Mesenchymal stem cell (in vitro differentiated cells and primary cell): ENCODE data around the gene MYCBPAP.
"Not testable (repeated sequence)": the region's sequence is repeated elsewhere in the genome, so short reads cannot be mapped to it uniquely, and the experiment has no call there.

Source experiments
- DNase-seq: peaks from one replicate; pipeline ENCODE4 v3.0.0-alpha.2; 2013
- H2AFZ ChIP-seq: one replicate; pipeline ENCODE4 v1.6.1; 2013; ENCODE audit warnings: low read depth, mild to moderate bottlenecking, control low read depth, inconsistent platforms, low read length, moderate library complexity
- H2AK5ac ChIP-seq: 2 replicates; pipeline ENCODE4 v1.6.1; 2013; ENCODE audit warnings: low read length, moderate library complexity, mild to moderate bottlenecking, inconsistent platforms; ENCODE audit not compliant: severe bottlenecking
- H2BK120ac ChIP-seq: one replicate; pipeline ENCODE4 v1.6.1; 2013; ENCODE audit warnings: low read depth, mild to moderate bottlenecking, inconsistent platforms, low read length, moderate library complexity
- H2BK12ac ChIP-seq, 2 experiments: one replicate each; pipeline ENCODE4 v1.6.1; 2013; ENCODE audit warnings: inconsistent platforms in 2 of 2, low read length in 2 of 2, mild to moderate bottlenecking in 2 of 2, moderate library complexity in 2 of 2, control low read depth in 1 of 2
- H2BK15ac ChIP-seq: one replicate; pipeline ENCODE4 v1.6.1; 2013; ENCODE audit warnings: mild to moderate bottlenecking, low read depth, inconsistent platforms; ENCODE audit not compliant: poor library complexity, severe bottlenecking
- H2BK5ac ChIP-seq: 2 replicates; pipeline ENCODE4 v1.6.1; 2013; ENCODE audit warnings: low read depth, mild to moderate bottlenecking, low read length, control low read depth, inconsistent platforms; ENCODE audit not compliant: poor library complexity, severe bottlenecking
- H3K14ac ChIP-seq, 2 experiments: one replicate each; pipeline ENCODE4 v1.6.1; 2013; ENCODE audit warnings: inconsistent platforms in 2 of 2, low read length in 2 of 2, control low read depth in 1 of 2, mild to moderate bottlenecking in 1 of 2, moderate library complexity in 1 of 2
- H3K18ac ChIP-seq, 2 experiments: one replicate each; pipeline ENCODE4 v1.6.1; 2013; ENCODE audit warnings: inconsistent platforms in 2 of 2, low read length in 2 of 2, control low read depth in 1 of 2, low read depth in 1 of 2, mild to moderate bottlenecking in 1 of 2
- H3K23ac ChIP-seq, 2 experiments: one replicate each; pipeline ENCODE4 v1.6.1; 2013; ENCODE audit warnings: inconsistent platforms in 2 of 2, low read length in 2 of 2, mild to moderate bottlenecking in 2 of 2, moderate library complexity in 2 of 2, control low read depth in 1 of 2
- H3K27ac ChIP-seq: 2 replicates; pipeline ENCODE4 v1.5.1; 2013; ENCODE audit warnings: mild to moderate bottlenecking, moderate library complexity, low read length, control low read depth, inconsistent platforms; ENCODE audit not compliant: poor library complexity, severe bottlenecking
- H3K27me3 ChIP-seq, 2 experiments: 2 replicates each; pipeline versions ENCODE4 v1.6.1 to v1.7.0; 2013; ENCODE audit warnings: low read length in 2 of 2, mild to moderate bottlenecking in 2 of 2, moderate library complexity in 2 of 2, control low read depth in 1 of 2, inconsistent platforms in 1 of 2; ENCODE audit not compliant: control insufficient read depth in 1 of 2, insufficient read depth in 1 of 2
- H3K36me3 ChIP-seq, 2 experiments: 2 replicates each; pipeline versions ENCODE4 v1.6.1 to v1.7.0; 2013; ENCODE audit warnings: low read length in 2 of 2, control low read depth in 1 of 2, inconsistent platforms in 1 of 2, low read depth in 1 of 2, mild to moderate bottlenecking in 1 of 2; ENCODE audit not compliant: insufficient read depth in 2 of 2, control insufficient read depth in 1 of 2
- H3K4ac ChIP-seq, 2 experiments: one replicate each; pipeline ENCODE4 v1.6.1; 2013; ENCODE audit warnings: inconsistent platforms in 2 of 2, low read length in 2 of 2, mild to moderate bottlenecking in 2 of 2, moderate library complexity in 2 of 2, control low read depth in 1 of 2, low read depth in 1 of 2
- H3K4me1 ChIP-seq: 2 replicates; pipeline ENCODE4 v1.6.1; 2013; ENCODE audit warnings: low read depth, low read length, control low read depth; ENCODE audit not compliant: control insufficient read depth, insufficient read depth
- H3K4me2 ChIP-seq: 2 replicates; pipeline ENCODE4 v1.6.1; 2013; ENCODE audit warnings: low read length, mild to moderate bottlenecking, inconsistent platforms; ENCODE audit not compliant: poor library complexity, severe bottlenecking
- H3K4me3 ChIP-seq, 2 experiments: 2 replicates each; pipeline versions ENCODE4 v1.5.1 to v1.7.0; 2013; ENCODE audit warnings: low read length in 2 of 2, mild to moderate bottlenecking in 2 of 2, control low read depth in 1 of 2, low read depth in 1 of 2; ENCODE audit not compliant: insufficient read depth in 1 of 2
- H3K79me1 ChIP-seq: replicated peaks from 2 replicates; pipeline ENCODE4 v1.6.1; 2013; ENCODE audit warnings: mild to moderate bottlenecking, control low read depth, low read length, inconsistent platforms; ENCODE audit not compliant: poor library complexity, severe bottlenecking
- H3K9ac ChIP-seq: 2 replicates; pipeline ENCODE4 v1.7.0; 2013; ENCODE audit warnings: mild to moderate bottlenecking, low read length, moderate library complexity
- H3K9me3 ChIP-seq: 2 replicates; pipeline ENCODE4 v1.7.0; 2013; ENCODE audit warnings: mild to moderate bottlenecking, low read length; ENCODE audit not compliant: control insufficient read depth
- H4K8ac ChIP-seq: one replicate; pipeline ENCODE4 v1.6.1; 2013; ENCODE audit warnings: inconsistent platforms, mild to moderate bottlenecking, low read length, moderate library complexity
- H4K91ac ChIP-seq: one replicate; pipeline ENCODE4 v1.6.1; 2013; ENCODE audit warnings: mild to moderate bottlenecking, low read length, inconsistent platforms
- WGBS: methylation state at CpG from one replicate; pipeline ENCODE4 v1.1.7; 2013; ENCODE audit warnings: mixed read lengths; 5-methylcytosine and 5-hydroxymethylcytosine counted together

The MYCBPAP gene

GRCh38 chr17:50475775-50476544 is 32.3 kb upstream of the MYCBPAP start:
- 9% methylated on average over 19 of the region's 33 CpGs for WGBS
- H3K14ac ChIP-seq, H3K27me3 ChIP-seq, H3K23ac ChIP-seq, H3K27ac ChIP-seq, H2AFZ ChIP-seq, H3K4ac ChIP-seq, DNase-seq, H3K4me3 ChIP-seq, H3K79me1 ChIP-seq, H3K18ac ChIP-seq, H2BK12ac ChIP-seq, H3K9ac ChIP-seq, H2BK5ac ChIP-seq, H2BK15ac ChIP-seq, H2AK5ac ChIP-seq, H4K91ac ChIP-seq, H3K9me3 ChIP-seq, H2BK120ac ChIP-seq, H4K8ac ChIP-seq, H3K4me2 ChIP-seq: not testable (repeated sequence)
- Histone ChIP-seq H3K4me1 (peaks cover 11% of the 10 kb centered on the region), H3K36me3 (peaks cover 12 to 32% of the 10 kb centered on the region in 2 experiments)

- Histone ChIP-seq H3K9ac (no peak overlapping the region), H3K4me2 (no peak overlapping the region), H2BK120ac (no peak overlapping the region), H2BK5ac (no peak overlapping the region), H3K36me3 (peaks cover 14 to 25% of the 10 kb centered on the region in 2 experiments), H4K8ac (no peak overlapping the region), H4K91ac (no peak overlapping the region), H3K9me3 (no peaks in the 10 kb centered on the region), H3K4me3 (no peak overlapping the region), H2BK15ac (no peak overlapping the region), H3K79me1 (peaks cover 9% of the 10 kb centered on the region), H3K4ac (no peak overlapping the region), H3K27me3 (peaks cover 0 to 10% of the 10 kb centered on the region in 2 experiments), H3K18ac (no peak overlapping the region), H3K27ac (no peak overlapping the region), H2AFZ (no peak overlapping the region), H3K14ac (no peak overlapping the region), H3K23ac (peak overlapping the region in 1 of 2 experiments; percentile 84), H2BK12ac (no peak overlapping the region), H3K4me1 (peaks cover 11% of the 10 kb centered on the region), H2AK5ac (no peak overlapping the region)
- WGBS = 88% methylated on average over 18 of the region's 18 CpGs
- DNase-seq = no peak
Observed at GRCh38 chr17:50476545-50477315, 31.5 kb upstream of the MYCBPAP start.

- Histone ChIP-seq H4K8ac (peak overlapping the region; percentile 41), H3K4ac (peak overlapping the region in 1 of 2 experiments; percentile 1), H3K27me3 (peaks cover 0 to 10% of the 10 kb centered on the region in 2 experiments), H4K91ac (no peak overlapping the region), H3K14ac (no peak overlapping the region), H3K4me2 (peak overlapping the region; percentile 68), H3K18ac (peak overlapping the region in 1 of 2 experiments; percentile 79), H3K36me3 (peaks cover 18 to 24% of the 10 kb centered on the region in 2 experiments), H3K9ac (peak overlapping the region; percentile 96), H2AK5ac (no peak overlapping the region), H3K23ac (no peak overlapping the region), H3K27ac (peak overlapping the region; percentile 69), H3K9me3 (no peaks in the 10 kb centered on the region), H3K79me1 (peaks cover 15% of the 10 kb centered on the region), H3K4me1 (peaks cover 12% of the 10 kb centered on the region), H2BK12ac (peak overlapping the region in 1 of 2 experiments; percentile 51), H2BK120ac (no peak overlapping the region), H2AFZ (peak overlapping the region; percentile 83), H2BK5ac (no peak overlapping the region), H3K4me3 (peak overlapping the region in 1 of 2 experiments; percentile 98), H2BK15ac (no peak overlapping the region)
- peak; percentile 17 for DNase-seq
- 86% methylated on average over 7 of the region's 7 CpGs for WGBS
Observed at GRCh38 chr17:50477976-50478375, 30.3 kb upstream of the MYCBPAP start.
